ENCODE measurements around the gene DMD.

DMD gene

GRCh38 chrX:32185160-32185559, 1026.2 kb downstream of the DMD start:
- no peak for DNase-seq

DNA sequence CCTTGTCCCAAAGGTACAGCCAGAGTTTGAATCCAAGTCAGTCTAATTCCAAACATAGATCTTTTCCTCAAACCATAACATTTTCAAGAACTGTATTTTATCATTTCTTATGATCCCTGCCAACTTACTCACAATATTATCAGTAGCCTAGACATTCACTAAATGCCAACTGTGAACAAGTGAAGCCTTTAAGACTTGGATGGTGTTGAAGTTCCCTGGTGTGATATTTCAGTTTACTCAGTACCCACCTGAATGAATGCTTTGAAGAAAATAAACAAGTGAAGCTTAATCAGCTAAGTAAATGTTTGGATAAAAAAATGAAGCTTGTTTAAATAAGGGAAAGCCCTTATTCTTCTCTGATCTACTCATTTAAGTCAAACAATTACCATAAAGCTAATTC, 1028.3 kb downstream of the DMD start:
- no peak for DNase-seq

GRCh38 chrX:32176510-32176909, 1034.8 kb downstream of the DMD start:
- no peak for DNase-seq

DNA sequence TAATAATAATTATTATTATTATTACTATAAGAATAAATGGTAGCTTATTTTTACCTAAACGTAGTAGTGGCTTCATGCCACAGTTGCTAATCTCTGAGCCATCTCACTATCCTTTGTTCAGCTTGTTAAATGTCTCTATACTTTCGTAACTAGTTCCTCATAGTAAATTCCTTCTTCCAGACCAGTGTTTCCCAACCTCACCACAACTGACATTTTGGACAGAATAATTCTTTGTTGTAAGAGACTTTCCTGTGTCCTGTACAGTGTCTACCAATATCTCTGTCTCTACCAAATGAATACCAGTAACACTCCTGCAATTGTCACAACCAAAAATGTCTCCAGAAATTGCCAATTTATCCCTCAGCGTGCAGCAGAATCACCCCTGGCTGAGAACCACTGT, 1040.9 kb downstream of the DMD start:
- DNase-seq, result no peak

- DNase-seq, result no peak
These were observed 1056.2 kb downstream of the DMD start for GRCh38 chrX:32155044-32155638.

- DNase-seq, result no peak
These were observed 1057.8 kb downstream of the DMD start for GRCh38 chrX:32153585-32153984.

- no peak for DNase-seq
These were observed 1061.2 kb downstream of the DMD start for GRCh38 chrX:32150141-32150540.

DNA sequence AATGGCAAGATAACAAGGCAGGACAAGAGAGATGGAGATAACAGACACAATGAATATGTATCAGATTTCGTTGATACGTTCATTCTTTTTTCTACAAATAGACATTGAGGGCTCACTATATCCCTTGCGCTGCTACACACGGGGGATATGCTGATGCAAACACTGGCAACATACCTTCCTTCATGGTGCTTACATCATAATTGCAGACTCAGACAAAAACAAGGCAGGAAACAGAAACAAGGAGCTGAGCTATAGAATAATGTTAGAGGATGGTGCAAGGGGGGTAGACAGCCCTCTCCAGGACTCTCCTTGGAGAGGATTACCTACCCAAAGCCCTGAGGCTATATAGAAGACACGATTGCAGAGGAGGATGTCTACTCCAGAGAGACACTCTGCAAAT, 1069.5 kb downstream of the DMD start:
- no peak for DNase-seq

- DNase-seq, result no peak
These were observed 1071.9 kb downstream of the DMD start for GRCh38 chrX:32139476-32139875.

- DNase-seq, result no peak
These were observed 1073.8 kb downstream of the DMD start for GRCh38 chrX:32137525-32137924.

- DNase-seq, result no peak
These were observed 1084.4 kb downstream of the DMD start for GRCh38 chrX:32126997-32127396.

GRCh38 chrX:32118832-32119231, 1092.5 kb downstream of the DMD start:
- no peak for DNase-seq

DNA sequence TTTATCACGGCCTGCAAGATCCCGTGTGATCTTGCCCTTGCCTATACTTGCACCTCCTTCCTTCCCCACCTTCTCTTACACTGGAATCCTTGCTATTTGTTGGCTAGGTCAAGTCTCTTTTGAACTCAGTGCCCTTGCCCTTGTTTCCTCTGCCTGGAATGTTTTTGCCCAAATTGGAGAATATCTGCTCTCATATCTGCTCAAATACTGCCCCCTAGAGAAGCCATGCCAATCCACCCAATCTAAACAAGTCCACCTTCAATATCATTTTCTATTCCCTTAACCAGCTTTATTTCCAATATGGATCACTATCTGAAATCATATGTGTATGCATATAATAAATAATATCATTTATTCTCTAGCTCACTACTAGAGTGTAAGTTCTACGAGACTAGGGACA, 1095.3 kb downstream of the DMD start:
- no peak for DNase-seq

- no peak for DNase-seq
These were observed 1123.7 kb downstream of the DMD start for GRCh38 chrX:32087663-32088062.

DNA sequence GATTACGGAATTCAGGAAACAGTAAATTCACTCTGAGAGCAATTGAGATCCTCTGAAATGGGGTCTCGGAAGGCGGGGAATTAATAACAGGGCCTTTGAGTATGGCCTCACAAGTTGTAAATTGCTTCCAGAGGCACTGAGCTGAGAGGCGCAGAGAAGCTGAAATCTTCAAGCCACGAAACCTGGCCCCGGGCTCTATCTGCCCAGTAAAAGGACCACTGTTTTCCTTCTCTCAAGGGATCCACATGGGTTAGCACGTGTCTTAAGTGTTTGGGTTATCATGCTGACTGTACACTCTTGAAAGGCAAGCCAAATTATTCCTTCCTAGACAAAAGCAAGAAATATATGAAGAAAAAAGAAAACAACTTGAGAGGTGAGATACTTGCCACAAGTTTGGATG, 1126.6 kb downstream of the DMD start:
- no peak for DNase-seq

GRCh38 chrX:32048285-32048684, 1163.1 kb downstream of the DMD start:
- no peak for DNase-seq

- DNase-seq, result no peak
These were observed 1166.2 kb downstream of the DMD start for GRCh38 chrX:32045149-32045548.

DNA sequence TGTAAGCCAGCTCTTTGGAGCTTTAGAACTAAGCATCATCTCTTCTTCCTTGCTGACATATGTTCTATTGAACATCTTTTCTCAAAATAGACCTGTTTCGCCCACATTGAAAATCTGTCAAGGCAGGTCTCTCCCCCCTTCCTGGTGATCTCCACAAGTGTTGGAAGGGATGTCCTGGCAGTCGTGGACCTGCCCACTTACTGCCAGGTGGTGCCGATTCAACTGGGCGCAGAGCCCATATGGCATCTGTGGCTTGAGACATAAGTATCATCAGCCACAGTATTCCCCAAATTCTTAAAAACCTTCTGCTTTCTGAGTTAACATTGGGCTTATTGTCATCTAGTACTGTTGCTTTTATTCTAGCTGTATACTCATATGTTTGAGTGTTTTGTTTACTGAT, 1170.2 kb downstream of the DMD start:
- DNase-seq, result no peak

GRCh38 chrX:32026772-32027171, 1184.6 kb downstream of the DMD start:
- no peak for DNase-seq

- no peak for DNase-seq
These were observed 1187.3 kb downstream of the DMD start for GRCh38 chrX:32024072-32024471.

DNA sequence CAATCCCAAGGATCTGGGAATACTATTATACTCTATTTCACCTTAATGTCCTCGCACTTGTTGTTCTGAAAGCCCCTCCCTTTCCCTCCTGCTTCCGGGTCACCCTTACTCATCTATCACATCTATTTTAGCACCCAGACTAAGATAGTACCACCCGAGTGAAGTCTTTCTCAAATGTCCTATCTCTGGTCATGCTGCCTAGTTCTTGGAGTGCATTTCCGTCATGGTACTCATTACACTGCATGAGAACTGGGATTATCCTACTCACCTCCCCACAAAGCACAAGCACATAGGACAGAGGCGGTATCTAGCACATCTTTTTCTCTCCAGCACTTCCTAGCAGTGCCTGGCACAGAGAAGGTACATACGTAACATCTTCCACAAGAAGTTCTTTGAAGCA, 1195.2 kb downstream of the DMD start:
- DNase-seq, result no peak

DNA sequence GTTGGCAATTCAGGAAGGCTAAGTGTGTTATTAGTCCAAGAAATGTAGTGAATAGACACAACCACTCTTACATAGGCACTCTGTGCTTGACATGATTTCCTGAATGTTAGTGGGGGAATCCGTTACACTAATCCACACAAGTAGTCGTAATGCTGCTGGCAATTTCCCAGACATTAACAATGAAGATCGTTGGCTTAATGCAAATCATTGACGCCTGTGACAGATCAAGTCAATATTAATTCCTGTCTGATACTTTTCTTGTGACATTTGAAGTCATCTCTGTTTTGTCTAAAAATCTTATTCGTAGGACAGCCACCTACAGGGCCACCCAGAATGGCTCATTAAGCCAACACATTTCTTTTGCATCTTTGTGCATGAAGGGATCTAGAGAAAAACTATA, 1200.4 kb downstream of the DMD start:
- DNase-seq, result no peak

DNA sequence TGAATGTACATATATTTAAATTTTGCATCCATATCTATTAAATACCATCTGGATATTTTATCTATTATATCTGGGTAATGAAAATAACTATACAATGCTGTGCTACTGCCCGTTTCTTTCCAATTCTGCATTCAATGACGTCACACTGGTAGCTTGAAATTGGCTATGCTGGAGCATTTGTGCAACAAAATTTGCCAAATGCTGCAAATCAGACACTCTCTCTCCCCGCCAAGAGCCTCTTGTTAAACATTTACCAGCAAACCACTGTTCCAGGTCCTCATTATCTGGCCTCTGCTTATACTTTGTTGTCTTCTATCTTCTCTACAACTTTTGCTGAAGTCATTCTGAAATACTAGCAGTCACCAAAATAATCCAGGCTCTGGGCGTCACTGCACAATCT, 1201.1 kb downstream of the DMD start:
- DNase-seq, result no peak

DNA sequence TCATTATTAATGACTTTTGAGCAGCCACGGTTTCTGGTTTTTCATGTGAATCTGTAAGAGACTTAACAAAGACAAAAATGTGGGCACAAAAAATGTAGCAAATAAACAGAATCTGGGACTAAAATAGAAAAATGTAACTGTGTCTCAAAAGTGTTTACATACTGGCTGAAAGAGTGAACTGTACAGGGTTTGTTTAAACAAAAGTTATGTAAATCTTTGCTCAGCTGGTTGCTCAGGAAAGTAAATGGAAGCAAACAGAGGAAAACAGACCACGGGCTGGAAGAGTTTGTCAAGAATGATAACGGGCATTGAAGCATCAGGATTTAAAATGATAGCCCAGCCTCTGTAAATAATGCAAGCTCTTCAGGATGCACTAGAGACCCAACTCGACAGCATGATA, 1217.7 kb downstream of the DMD start:
- no peak for DNase-seq

GRCh38 chrX:31988975-31989374, 1222.4 kb downstream of the DMD start:
- DNase-seq, result no peak

DNA sequence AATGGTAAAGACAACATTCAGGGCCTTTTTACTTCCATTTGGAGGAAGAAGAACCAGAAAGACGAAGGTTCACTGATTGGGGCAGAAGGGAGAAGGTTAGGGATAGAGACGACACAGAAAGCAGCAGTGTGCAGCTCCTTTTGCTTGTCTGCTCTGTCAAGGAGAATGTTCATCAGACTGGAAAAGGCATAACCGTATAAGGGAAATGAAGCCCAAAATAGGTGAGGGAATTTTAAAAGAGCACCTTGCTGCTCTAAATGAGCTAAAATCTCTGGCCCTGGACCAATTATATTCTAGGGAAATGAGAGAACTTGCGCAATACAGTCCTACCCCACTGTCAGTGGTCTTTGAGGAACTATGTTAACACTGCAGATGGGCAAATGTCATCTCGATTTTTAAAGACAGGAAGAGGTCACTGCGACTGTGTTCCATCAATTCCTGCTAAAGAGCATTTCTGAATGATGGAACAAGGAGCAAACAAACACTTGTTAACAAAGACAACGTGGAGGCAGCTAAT, 1229.7 kb downstream of the DMD start:
- DNase-seq, result no peak

Measured in NCI-H187 (cell line).